GM18951 (cell line): ENCODE measurements around the gene MRPS16.

Experiments used
- POLR2A ChIP-seq: IDR thresholded peaks from 4 replicates; pipeline ENCODE4 v1.6.1; 2011; ENCODE audit warnings: mild to moderate bottlenecking; ENCODE audit not compliant: insufficient read length, insufficient read depth; ENCODE audit errors: extremely low read depth
- in situ Hi-C: fragments of 300-500 bp; cut with MboI; formaldehyde crosslinking; loops from one replicate; pipeline ENCODE4 v1.12.0; 2022; ENCODE audit warnings: low sequenced_read_pairs, mixed read lengths, inconsistent platforms; ENCODE audit not compliant: unreplicated experiment

MRPS16 gene

DNA sequence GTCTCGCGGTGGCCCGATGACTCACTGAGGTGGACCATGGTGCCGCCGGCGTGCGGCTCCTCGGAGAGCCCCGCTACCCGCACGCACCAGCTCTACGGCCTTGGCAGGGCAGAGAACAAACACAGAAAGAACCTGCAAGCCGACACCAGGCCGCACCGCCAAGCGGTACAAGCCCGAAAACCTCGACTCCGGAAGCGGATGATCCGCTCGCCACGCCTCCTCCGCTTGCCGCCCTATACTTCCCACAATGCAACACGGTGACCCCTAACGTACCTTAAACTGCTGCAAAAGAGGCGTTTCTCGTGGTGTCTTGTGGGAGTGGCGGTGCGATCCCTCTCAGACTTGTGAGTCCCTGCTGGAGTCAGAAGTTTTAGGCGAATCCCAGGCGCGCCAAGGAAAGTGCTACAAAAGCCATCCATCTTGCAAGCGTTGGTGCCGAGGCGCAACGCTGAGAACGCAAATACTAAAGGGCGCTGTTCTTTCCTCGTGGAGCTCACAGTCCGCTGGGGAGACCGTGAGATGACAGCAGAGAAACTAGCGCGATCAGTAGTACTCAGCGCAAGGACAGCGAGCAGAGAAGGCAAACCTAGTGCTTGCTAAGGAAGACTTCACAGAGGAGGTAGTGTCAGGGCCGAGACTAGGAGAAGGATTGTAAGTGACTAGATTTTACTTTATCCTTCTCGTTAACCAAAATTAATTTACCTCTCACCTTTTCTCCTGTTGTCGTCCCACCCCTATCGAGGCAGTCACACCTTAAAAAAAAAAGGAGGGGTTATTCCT, at the start of gene MRPS16:
Gene MRPS16 (minus strand): TSS at position 200 of the 780 bp plus-strand sequence. CDS start 162 bp downstream, at position 38.
- in situ Hi-C loops: loop anchor here (10.0 kb wide), 1 partner anchor 392 kb away; the partner anchor contains the start of gene MYOZ1
- TF ChIP-seq POLR2A: peak; percentile 91

- TF ChIP-seq POLR2A: no peak
- in situ Hi-C loops: no loop called here
These were observed 44.5 kb upstream of the MRPS16 start for GRCh38 chr10:73296946-73297345.

- no peak for TF ChIP-seq POLR2A
- in situ Hi-C loops: no loop called here
These were observed 41.0 kb upstream of the MRPS16 start for GRCh38 chr10:73293461-73293860.

DNA sequence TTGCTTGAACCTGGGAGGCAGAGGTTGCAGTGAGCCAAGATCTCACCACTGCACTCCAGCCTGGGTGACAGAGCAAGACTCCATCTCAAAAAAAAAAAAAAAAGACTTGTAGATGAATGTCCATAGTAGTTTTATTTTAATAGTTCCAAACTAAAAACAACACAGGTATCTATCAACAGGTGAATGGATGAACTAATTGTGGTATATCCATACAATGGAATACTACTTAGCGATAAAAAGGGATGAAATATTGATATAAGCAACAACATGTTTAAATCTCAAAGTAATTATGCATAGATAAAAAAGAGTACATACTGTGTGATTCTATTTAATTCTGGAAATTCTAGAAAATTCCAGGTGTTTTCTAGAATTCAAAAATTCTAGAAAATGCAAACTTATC, 37.5 kb upstream of the MRPS16 start:
- no peak for TF ChIP-seq POLR2A
- in situ Hi-C loops: no loop called here

DNA sequence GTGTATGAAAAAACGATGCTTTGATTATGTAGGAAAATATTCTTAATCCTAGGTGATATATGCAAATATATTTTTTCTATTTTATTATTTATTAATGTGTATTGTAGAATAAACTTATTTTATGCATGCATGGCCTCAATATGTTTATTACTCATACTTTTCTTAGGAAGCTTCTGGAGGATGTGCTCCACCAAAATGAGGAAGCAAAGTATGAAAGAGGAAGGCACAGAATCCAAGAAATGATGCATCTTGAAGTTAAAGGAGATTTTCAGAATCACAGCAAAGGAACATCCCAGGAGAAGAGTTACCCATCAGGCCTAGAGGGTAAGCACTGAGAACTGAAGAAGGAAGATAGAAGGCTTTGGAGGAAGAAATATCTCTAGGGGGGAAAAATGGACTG, 35.0 kb upstream of the MRPS16 start:
- in situ Hi-C loops: no loop called here

GRCh38 chr10:73281097-73281496, 28.7 kb upstream of the MRPS16 start:
- TF ChIP-seq POLR2A: no peak
- in situ Hi-C loops: no loop called here

More for the DNA sequence above, 35.0 kb upstream of the MRPS16 start:
- no peak for TF ChIP-seq POLR2A

- in situ Hi-C loops: no loop called here
- no peak for TF ChIP-seq POLR2A
These were observed 12.0 kb upstream of the MRPS16 start for GRCh38 chr10:73264423-73264822.

GRCh38 chr10:73263693-73264347, 11.4 kb upstream of the MRPS16 start:
- in situ Hi-C loops: no loop called here
- TF ChIP-seq POLR2A: no peak

GRCh38 chr10:73262880-73263555, 10.6 kb upstream of the MRPS16 start:
- in situ Hi-C loops: no loop called here
- no peak for TF ChIP-seq POLR2A

GRCh38 chr10:73262105-73262730, 9.8 kb upstream of the MRPS16 start:
- no peak for TF ChIP-seq POLR2A
- in situ Hi-C loops: no loop called here

GRCh38 chr10:73261362-73261995, 9.0 kb upstream of the MRPS16 start:
- in situ Hi-C loops: no loop called here
- no peak for TF ChIP-seq POLR2A

- in situ Hi-C loops: loop anchor here (10.0 kb wide), 1 partner anchor 386 kb away; the partner anchor contains the start of gene MYOZ1
These were observed 6.2 kb upstream of the MRPS16 start for GRCh38 chr10:73258612-73259011.

DNA sequence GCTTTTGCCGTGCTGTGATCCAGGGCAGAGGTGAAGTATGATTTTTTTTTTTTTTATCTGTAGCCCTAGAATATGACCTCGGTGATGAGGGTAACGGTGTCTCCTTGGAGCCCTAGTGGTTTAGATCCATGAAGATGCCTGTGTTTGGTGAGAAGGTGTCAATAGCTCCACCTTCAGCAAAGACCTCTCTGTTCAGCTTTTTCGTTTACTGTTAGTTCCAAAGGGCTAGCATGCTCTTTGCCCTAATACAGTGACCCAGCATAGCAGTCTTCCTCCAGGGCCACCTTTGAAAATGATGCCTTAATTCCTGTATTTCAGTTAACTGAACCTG, 746 bp upstream of the MRPS16 start:
- no peak for TF ChIP-seq POLR2A
- in situ Hi-C loops: loop anchor here (10.0 kb wide), 1 partner anchor 392 kb away; the partner anchor contains the start of gene MYOZ1
